Dermis lymphatic vessel endothelial cell (primary cell): ENCODE data around the gene MYH7. TPM values are rescaled to one million over a fixed set of nuclear protein-coding genes. Genes with fewer than 3 reads are reported as not detected.

Experiments
- total RNA-seq: library from RNA; depleted of rRNA; stranded (reverse); fragments of >200 nt; gene quantifications from 2 replicates; pipeline ENCODE4 v1.2.1, GENCODE V29; 2014

The MYH7 gene
- not detected in 2 replicates for total RNA-seq

DNA sequence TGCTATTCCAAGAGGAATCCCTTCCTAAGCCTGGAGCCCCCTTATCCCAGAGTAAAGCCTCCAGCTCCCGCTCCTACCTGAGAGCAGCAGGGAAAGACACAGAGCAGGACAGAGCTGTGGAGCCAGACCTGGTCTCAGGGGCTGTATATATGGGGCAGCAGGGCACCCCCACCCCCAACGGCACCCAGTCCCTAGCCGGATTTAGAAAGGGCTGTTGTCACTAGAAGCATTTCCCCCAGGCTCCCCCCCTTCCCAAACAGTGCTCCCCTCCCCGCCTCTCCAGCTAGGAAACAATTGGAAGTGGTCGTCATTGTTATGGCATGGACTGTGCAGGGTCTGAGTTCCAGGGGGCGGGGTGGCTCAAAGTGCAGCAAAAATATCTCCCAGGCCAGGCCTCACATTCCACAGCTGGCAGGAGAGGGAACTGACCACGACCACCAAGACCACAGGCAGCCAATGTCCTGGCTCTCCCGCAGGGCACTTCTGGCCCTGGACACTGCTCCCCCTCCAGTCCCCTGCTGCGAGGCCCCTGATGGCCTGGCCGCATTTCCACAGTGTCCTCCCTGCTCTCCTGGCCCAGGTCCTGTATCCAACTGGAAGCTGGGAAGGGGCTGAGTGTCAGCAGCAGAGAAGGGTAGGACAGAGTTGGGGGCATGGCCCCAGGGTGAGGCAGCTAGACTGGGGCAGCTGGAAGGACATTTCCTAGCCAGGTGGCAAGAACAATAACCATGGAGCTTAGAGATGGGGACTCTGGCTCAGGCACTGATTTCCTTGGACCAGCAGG is at the start of gene MYH7:
MYH7 (minus strand) TSS at position 118 of the 784 bp plus-strand sequence. CDS start 1,928 bp downstream, outside the sequence.

DNA sequence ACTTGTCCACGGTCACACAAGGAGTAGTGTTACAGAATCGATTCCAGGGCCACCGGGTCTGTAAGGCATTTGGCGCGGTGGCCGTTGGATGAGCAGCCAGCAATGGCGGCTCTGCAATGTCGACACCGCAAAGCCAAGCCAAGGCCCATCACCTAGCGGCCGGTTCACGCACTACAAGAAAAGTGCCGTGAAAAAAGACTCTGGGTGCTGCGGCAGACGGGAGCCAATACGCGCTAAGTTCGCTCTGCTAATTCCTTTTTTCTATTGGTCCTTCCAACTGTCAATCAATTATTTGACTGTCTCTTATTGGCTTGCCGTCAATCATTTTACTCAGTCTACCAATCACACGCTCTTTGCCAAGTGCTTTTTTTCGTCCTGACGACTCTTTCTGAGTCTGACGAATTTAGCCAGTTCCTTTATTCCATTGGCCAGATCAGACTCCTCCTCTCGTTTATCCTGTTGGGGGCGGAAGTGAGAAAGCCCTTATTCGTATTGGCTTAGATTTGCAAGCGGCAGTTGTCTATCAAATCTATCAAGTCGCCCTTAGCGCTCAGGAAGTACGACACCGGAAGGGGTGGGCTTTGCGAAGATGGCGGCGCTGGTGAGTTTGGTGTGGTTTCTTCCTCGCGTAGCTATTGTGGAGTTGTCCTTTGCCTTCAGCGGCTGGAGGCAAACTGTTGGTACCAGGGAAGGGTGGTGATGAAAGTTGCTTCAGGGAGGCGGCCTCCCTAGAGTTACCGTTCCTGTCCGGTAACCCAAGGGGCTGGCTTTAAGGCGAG is 33.9 kb upstream of the MYH7 start, which contains the start of gene NGDN:
NGDN (plus strand) TSS at position 577 of the 779 bp plus-strand sequence; CDS start at position 590, 13 bp downstream.

DNA sequence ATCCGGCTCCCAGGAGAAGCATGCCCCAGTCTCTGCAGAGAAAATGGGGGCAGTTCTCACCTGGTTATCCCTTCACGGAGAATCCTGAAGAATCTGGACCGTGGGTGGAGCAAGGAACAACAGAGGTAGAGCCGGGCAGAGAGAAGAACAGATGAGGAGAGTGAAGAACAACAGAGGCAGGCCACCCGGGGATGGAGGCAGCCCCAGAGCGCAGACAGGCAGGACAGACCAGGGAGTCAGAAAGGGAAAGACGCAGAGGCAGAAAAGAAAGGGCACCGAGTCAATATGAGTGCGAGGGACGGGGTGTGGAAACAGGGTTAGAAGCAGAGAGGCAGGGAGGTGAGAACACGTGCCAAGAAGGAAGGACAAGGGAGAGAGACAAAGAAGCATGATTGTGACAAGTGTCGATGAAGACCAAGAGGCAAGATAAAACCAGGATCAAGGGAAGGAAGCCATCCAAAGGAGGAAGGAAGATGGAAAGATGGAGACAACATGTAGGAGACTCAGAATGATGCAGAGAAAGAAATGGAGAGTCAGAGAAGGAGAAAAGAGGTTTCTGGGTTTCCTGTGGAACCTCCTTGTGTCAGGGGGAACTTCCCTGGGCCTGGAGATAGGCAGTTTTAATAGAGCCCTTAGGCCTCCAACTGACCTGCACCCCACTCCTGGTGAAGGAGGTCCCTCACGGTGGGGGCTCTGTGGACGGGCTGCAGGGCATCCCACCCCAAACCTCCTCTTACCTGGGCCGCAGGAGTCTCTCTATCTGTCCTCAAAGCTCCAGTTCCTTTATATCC is 27.7 kb downstream of the MYH7 start, which contains the start of gene MYH6:
MYH6 (minus strand) TSS at position 758 of the 791 bp plus-strand sequence. CDS start 1,050 bp downstream, outside the sequence.

DNA sequence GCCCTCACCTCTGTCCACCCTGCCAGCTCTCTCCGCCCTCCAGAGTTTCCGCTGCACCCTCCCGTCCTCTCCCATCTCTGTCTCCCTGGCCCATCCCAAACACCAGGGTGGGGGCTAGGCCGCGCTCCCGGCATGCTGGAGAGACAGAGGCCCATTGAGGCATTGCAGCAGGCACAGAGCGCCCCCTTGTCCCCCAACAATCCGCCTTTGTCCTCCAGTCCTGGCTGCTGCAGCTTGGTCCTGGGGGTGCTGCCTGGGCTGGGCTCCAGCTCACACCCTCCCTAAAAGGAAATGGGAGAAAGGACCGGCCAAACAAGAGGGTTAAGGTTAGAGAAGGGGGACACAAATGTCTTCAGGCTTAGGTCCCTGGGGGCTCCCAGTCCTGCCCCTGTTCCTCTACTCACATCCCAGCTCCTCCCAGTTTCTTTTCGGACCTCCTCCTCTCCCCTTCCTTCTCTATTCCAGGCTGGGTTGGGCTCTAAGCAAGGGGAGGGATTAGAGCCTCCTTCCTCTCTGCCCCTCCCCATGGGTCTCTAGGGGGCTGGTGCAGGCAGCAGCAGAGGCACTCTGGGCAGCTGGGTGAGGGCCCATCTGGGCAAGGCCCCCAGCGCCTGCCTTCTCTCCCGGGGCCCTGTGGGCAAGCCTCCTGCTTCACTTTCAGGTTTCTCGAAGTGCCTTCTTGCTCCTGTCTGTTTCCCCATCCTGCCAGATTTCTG is 58.8 kb downstream of the MYH7 start, which contains the start of gene CMTM5:
CMTM5 (plus strand) TSS at position 565 of the 716 bp plus-strand sequence. CDS start 206 bp downstream, outside the sequence.

DNA sequence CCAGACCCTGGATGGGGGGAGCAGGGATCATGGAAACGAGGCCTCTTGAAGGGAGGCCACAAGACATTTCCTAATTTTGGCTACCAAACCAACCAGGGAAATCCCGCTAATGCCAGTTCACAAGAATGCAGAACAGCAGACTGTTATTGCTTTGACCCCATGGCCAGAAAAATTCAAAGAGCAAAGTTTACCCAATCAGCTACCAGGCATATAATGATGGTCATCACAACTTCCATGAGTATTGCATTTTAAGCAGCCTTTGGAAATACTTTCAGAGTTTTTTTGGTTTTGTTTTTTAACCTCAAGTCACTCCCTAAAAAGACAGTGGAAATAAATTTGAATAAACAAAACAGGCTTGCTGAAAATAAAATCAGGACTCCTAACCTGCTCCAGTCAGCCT is 63.0 kb downstream of the MYH7 start, which contains the start of gene IL25:
IL25 (plus strand) TSS at position 301 of the 400 bp plus-strand sequence.

DNA sequence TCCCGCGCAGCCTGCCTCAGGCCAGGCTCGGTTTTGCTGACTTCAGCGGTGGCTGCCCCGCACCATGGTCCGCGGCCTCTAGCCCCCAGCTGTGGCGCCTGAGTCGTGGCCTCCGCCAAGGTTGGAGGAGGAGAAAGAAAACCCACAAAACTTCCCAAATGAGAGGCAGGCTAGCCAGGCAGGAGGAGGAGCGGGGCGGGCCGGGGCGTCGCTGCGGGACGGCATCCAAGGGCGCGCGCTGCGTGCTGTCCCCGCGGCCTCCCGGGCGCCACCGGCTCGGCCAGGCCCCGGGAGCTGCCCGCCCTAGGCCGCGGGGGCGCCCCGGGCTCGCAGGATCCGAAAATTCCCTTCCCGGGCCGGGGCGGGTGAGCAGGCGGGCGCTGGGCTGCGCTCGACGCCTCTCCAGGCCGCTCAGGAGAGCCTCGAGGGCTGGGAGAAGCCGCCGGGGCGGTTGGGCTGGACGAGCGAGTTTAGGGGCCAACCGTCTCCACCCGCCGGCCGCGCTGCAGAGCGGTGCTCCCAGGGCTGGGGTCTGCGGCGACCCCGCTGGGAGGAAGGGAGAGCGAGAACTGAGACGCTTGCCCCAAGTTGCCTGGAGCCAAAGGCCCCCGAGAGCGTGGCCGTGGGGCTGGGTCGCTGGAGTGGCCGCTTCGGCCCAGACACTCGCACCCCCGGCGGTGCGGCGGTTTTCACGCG is 70.3 kb downstream of the MYH7 start, which contains the start of gene EFS:
EFS (minus strand) TSS at position 137 of the 696 bp plus-strand sequence. CDS start 147 bp downstream, outside the sequence.

Other genes starting within 250 kb of the MYH7 start
- not detected in 2 replicates for gene RNF212B, start 197.7 kb downstream of the MYH7 start, total RNA-seq
- 3.3 and 3.9 TPM in 2 replicates for gene HOMEZ, start 149.5 kb downstream of the MYH7 start, total RNA-seq
- gene PPP1R3E, start 132.8 kb downstream of the MYH7 start, total RNA-seq: 2.8 and 3.5 TPM in 2 replicates
- gene BCL2L2, start 128.8 kb downstream of the MYH7 start, total RNA-seq: 15.3 and 22.5 TPM in 2 replicates
- 81.5 and 81.7 TPM in 2 replicates for gene PABPN1, start 114.2 kb downstream of the MYH7 start, total RNA-seq
- gene SLC22A17, start 82.8 kb downstream of the MYH7 start, total RNA-seq: 0.11 and 0.17 TPM in 2 replicates
- gene EFS, start 70.5 kb downstream of the MYH7 start, total RNA-seq: not detected in 2 replicates
- gene IL25, start 62.9 kb downstream of the MYH7 start, total RNA-seq: not detected in 2 replicates
- not detected in 2 replicates for gene CMTM5, start 58.6 kb downstream of the MYH7 start, total RNA-seq
- not detected in 2 replicates for gene MYH6, start 27.4 kb downstream of the MYH7 start, total RNA-seq
- gene NGDN, start 34.0 kb upstream of the MYH7 start, total RNA-seq: 43.6 and 49.0 TPM in 2 replicates
- 0.09 and 0.11 TPM in 2 replicates for gene ZFHX2, start 116.1 kb upstream of the MYH7 start, total RNA-seq
- 7.2 and 7.4 TPM in 2 replicates for gene THTPA, start 120.6 kb upstream of the MYH7 start, total RNA-seq
- gene AP1G2, start 132.1 kb upstream of the MYH7 start, total RNA-seq: 24.2 and 30.0 TPM in 2 replicates
- under 0.01 TPM in 1 of 2 replicates, not detected in the other for gene JPH4, start 143.1 kb upstream of the MYH7 start, total RNA-seq
- 2.9 and 4.1 TPM in 2 replicates for gene DHRS2, start 200.7 kb upstream of the MYH7 start, total RNA-seq